ENCODE results near the gene SLC8A3. TPM values are rescaled to one million over a fixed set of nuclear protein-coding genes. Genes with fewer than 3 reads are reported as not detected.

Gene SLC8A3
- total RNA-seq, 2 experiments from 2014 or later, result not detected

GRCh38 chr14:70018713-70019211, 170.0 kb downstream of the SLC8A3 start:
- no peak overlapping the region for H2AFZ ChIP-seq (ENCODE audit: low read length)
- intact Hi-C loops (cut with micrococcal nuclease; ENCODE audit: unreplicated experiment), result loop anchor here (10.0 kb wide), 1 partner anchor 434 kb away; no protein-coding TSS in a partner anchor
- BruUV-seq (replicated peaks), result no TSS peak
- H3K4me3 ChIP-seq (ENCODE audit: low read depth, low read length, poor library complexity, severe bottlenecking), result no peak overlapping the region
- no peak for DNase-seq (ENCODE audit: low spot score)
- H3K4me2 ChIP-seq (ENCODE audit: low read length), result no peak overlapping the region
- no peak for TF ChIP-seq CTCF (conservative IDR thresholded peaks at IDR 0.05; ENCODE audit: low read length)
- no peak for TF ChIP-seq EZH2phosphoT487 (IDR thresholded peaks at IDR 0.05; ENCODE audit: borderline replicate concordance, low read depth, low read length)
- H3K4me1 ChIP-seq (ENCODE audit: insufficient read depth, low read length, poor library complexity, severe bottlenecking), result no peaks in the 10 kb centered on the region
- ChIA-PET POLR2A (no interaction called here), CTCF (ENCODE audit: unreplicated experiment) (no interaction called here)
- H3K79me2 ChIP-seq (ENCODE audit: insufficient read depth, low read depth, low read length), result no peaks in the 10 kb centered on the region
- H3K36me3 ChIP-seq (ENCODE audit: insufficient read depth, low read length), result no peaks in the 10 kb centered on the region
- no peaks in the 10 kb centered on the region for H3K9me2 ChIP-seq (ENCODE audit: insufficient read depth, low read length)
- H4K20me1 ChIP-seq (ENCODE audit: insufficient read depth, low read length), result no peaks in the 10 kb centered on the region
- no peak overlapping the region for H3K27ac ChIP-seq (ENCODE audit: low read depth, low read length, poor library complexity, severe bottlenecking)
- no peaks in the 10 kb centered on the region for H3K9me3 ChIP-seq (ENCODE audit: low read length)

- Histone ChIP-seq H3K4me1 (ENCODE audit: insufficient read depth, low read length, poor library complexity, severe bottlenecking) (no peaks in the 10 kb centered on the region), H3K27ac (ENCODE audit: low read depth, low read length, poor library complexity, severe bottlenecking) (no peak overlapping the region), H3K36me3 (ENCODE audit: insufficient read depth, low read length) (no peaks in the 10 kb centered on the region), H3K79me2 (ENCODE audit: insufficient read depth, low read depth, low read length) (no peaks in the 10 kb centered on the region), H3K9me3 (ENCODE audit: low read length) (no peaks in the 10 kb centered on the region), H3K4me2 (ENCODE audit: low read length) (no peak overlapping the region), H3K9me2 (ENCODE audit: insufficient read depth, low read length) (no peaks in the 10 kb centered on the region), H3K4me3 (ENCODE audit: low read depth, low read length, poor library complexity, severe bottlenecking) (no peak overlapping the region), H2AFZ (ENCODE audit: low read length) (no peak overlapping the region), H4K20me1 (ENCODE audit: insufficient read depth, low read length) (no peaks in the 10 kb centered on the region)
- DNase-seq (ENCODE audit: low spot score), result no peak
- CTCF ChIA-PET (ENCODE audit: unreplicated experiment), result no interaction called here
- intact Hi-C loops (cut with micrococcal nuclease; ENCODE audit: unreplicated experiment), result loop anchor here (10.0 kb wide), 1 partner anchor 433 kb away; no protein-coding TSS in a partner anchor
- TF ChIP-seq EZH2phosphoT487 (IDR thresholded peaks at IDR 0.05; ENCODE audit: borderline replicate concordance, low read depth, low read length), result no peak
- no peak for TF ChIP-seq CTCF (conservative IDR thresholded peaks at IDR 0.05; ENCODE audit: low read length)
- POLR2A ChIA-PET, result no interaction called here
- BruUV-seq (replicated peaks), result no TSS peak
Measured at GRCh38 chr14:70018230-70018629, 170.5 kb downstream of the SLC8A3 start.

GRCh38 chr14:70014406-70015095, 174.2 kb downstream of the SLC8A3 start:
- H2AFZ ChIP-seq (ENCODE audit: low read length), result no peak overlapping the region
- no peak overlapping the region for H3K27ac ChIP-seq (ENCODE audit: low read depth, low read length, poor library complexity, severe bottlenecking)
- no peaks in the 10 kb centered on the region for H3K9me2 ChIP-seq (ENCODE audit: insufficient read depth, low read length)
- H3K79me2 ChIP-seq (ENCODE audit: insufficient read depth, low read depth, low read length), result no peaks in the 10 kb centered on the region
- H3K4me3 ChIP-seq (ENCODE audit: low read depth, low read length, poor library complexity, severe bottlenecking), result no peak overlapping the region
- intact Hi-C loops (cut with micrococcal nuclease; ENCODE audit: unreplicated experiment), result loop anchor here (10.0 kb wide), 1 partner anchor 430 kb away; no protein-coding TSS in a partner anchor
- DNase-seq (ENCODE audit: low spot score), result no peak
- no TSS peak for BruUV-seq (replicated peaks)
- H3K4me1 ChIP-seq (ENCODE audit: insufficient read depth, low read length, poor library complexity, severe bottlenecking), result no peaks in the 10 kb centered on the region
- no peak overlapping the region for H3K4me2 ChIP-seq (ENCODE audit: low read length)
- TF ChIP-seq CTCF (conservative IDR thresholded peaks at IDR 0.05; ENCODE audit: low read length) (no peak), EZH2phosphoT487 (IDR thresholded peaks at IDR 0.05; ENCODE audit: borderline replicate concordance, low read depth, low read length) (no peak)
- no peaks in the 10 kb centered on the region for H3K36me3 ChIP-seq (ENCODE audit: insufficient read depth, low read length)
- ChIA-PET POLR2A (no interaction called here), CTCF (ENCODE audit: unreplicated experiment) (no interaction called here)
- no peaks in the 10 kb centered on the region for H4K20me1 ChIP-seq (ENCODE audit: insufficient read depth, low read length)
- H3K9me3 ChIP-seq (ENCODE audit: low read length), result no peaks in the 10 kb centered on the region
